B cell (primary cell): ENCODE data around the gene RNF220. TPM values are rescaled to one million over a fixed set of nuclear protein-coding genes. Genes with fewer than 3 reads are reported as not detected.

ENCODE experiments used
- ATAC-seq: fragments of 200-7000 bp; cut with Tn5 transposase; one replicate; pipeline ENCODE4 v1.10.0; 2021; ENCODE audit warnings: low read depth, mild to moderate bottlenecking, moderate number of reproducible peaks, moderate library complexity
- CTCF ChIA-PET: fragments of 350-600 bp; sonication (Branson Sonifier 250); formaldehyde crosslinking; loops from one replicate; lab custom pipeline; 2021; ENCODE audit warnings: antibody characterized with exemption, inconsistent platforms; lab: Charles Lee
- POLR2A ChIA-PET: fragments of 350-600 bp; sonication (Branson Sonifier 250); formaldehyde crosslinking; loops from one replicate; lab custom pipeline; 2021; ENCODE audit warnings: antibody characterized with exemption; lab: Charles Lee
- DNase-seq: peaks from one replicate; pipeline ENCODE4 v3.0.0; 2013
- H2AFZ ChIP-seq: 2 replicates; pipeline ENCODE4 v1.6.1; 2012; ENCODE audit warnings: mild to moderate bottlenecking, low read depth, low read length; ENCODE audit not compliant: insufficient read depth, poor library complexity, severe bottlenecking
- H3K27ac ChIP-seq, 2 donors: 1 replicate in 1 of 2; 2 replicates in 1 of 2; pipeline ENCODE4 v1.5.1; 2012 to 2013; ENCODE audit warnings: low read length in 2 of 2, mild to moderate bottlenecking in 2 of 2, moderate library complexity in 1 of 2
- H3K27me3 ChIP-seq, 4 experiments: fragments of 200-600 bp in 1 of 4; sonication (generic) in 1 of 4; replicated peaks in 1 of 4; 1 replicate in 2 of 4; 2 replicates in 2 of 4; pipeline versions ENCODE4 v1.6.1 to v1.7.0; 2013 to 2016; ENCODE audit warnings: low read length in 3 of 4, mild to moderate bottlenecking in 2 of 4, mixed read lengths in 1 of 4, moderate library complexity in 1 of 4; ENCODE audit not compliant: insufficient read depth in 4 of 4, control insufficient read depth in 3 of 4; ENCODE audit errors: control extremely low read depth in 1 of 4
- H3K36me3 ChIP-seq, 2 experiments: replicated peaks in 1 of 2; 1 replicate in 1 of 2; 2 replicates in 1 of 2; pipeline versions ENCODE4 v1.6.1 to v1.7.1; 2013; ENCODE audit warnings: low read length in 1 of 2; ENCODE audit not compliant: insufficient read depth in 2 of 2, control insufficient read depth in 1 of 2; ENCODE audit errors: control extremely low read depth in 1 of 2, extremely low read depth in 1 of 2
- H3K4me1 ChIP-seq, 2 donors: fragments of 200-600 bp in 1 of 2; sonication (generic) in 1 of 2; 1 replicate in 1 of 2; 2 replicates in 1 of 2; pipeline versions ENCODE4 v1.5.1 to v1.6.1; 2013 to 2017; ENCODE audit warnings: low read length in 2 of 2; ENCODE audit not compliant: control insufficient read depth in 2 of 2, insufficient read depth in 2 of 2
- H3K4me2 ChIP-seq: replicated peaks from 2 replicates; pipeline ENCODE3; 2012; ENCODE audit warnings: mild to moderate bottlenecking, low read depth, low read length; ENCODE audit not compliant: poor library complexity, severe bottlenecking
- H3K4me3 ChIP-seq, 5 experiments: fragments of 200-600 bp in 1 of 5; sonication (generic) in 1 of 5; 1 replicate in 3 of 5; 2 replicates in 2 of 5; pipeline versions ENCODE4 v1.5.1 to v1.7.0; 2011 to 2016; ENCODE audit warnings: low read length in 4 of 5, mild to moderate bottlenecking in 4 of 5, low read depth in 2 of 5, control low read depth in 1 of 5, moderate library complexity in 1 of 5; ENCODE audit not compliant: insufficient read depth in 1 of 5; ENCODE audit errors: control extremely low read depth in 1 of 5, extremely low read depth in 1 of 5
- H3K79me2 ChIP-seq: fragments of 200-600 bp; sonication (generic); one replicate; pipeline ENCODE4 v1.6.0; 2016; ENCODE audit warnings: low read length; ENCODE audit not compliant: control insufficient read depth, insufficient read depth
- H3K9ac ChIP-seq: fragments of 200-600 bp; sonication (generic); 2 replicates; pipeline ENCODE4 v1.6.1; 2017; ENCODE audit warnings: mild to moderate bottlenecking, low read length, moderate library complexity
- H3K9me3 ChIP-seq, 3 donors: one replicate each; pipeline versions ENCODE4 v1.6.1 to v1.7.1; 2013; ENCODE audit warnings: low read length in 2 of 3; ENCODE audit not compliant: control insufficient read depth in 2 of 3, insufficient read depth in 1 of 3; ENCODE audit errors: control extremely low read depth in 1 of 3
- H4K20me1 ChIP-seq: 2 replicates; pipeline ENCODE4 v1.6.0; 2012; ENCODE audit warnings: mild to moderate bottlenecking, low read length; ENCODE audit not compliant: insufficient read depth, control insufficient read depth, poor library complexity, severe bottlenecking
- H3K27ac Mint-ChIP-seq: one replicate; pipeline ENCODE4 v1.8.0; 2021; ENCODE audit warnings: mixed read lengths
- H3K27me3 Mint-ChIP-seq: one replicate; pipeline ENCODE4 v1.8.0; 2021; ENCODE audit warnings: mixed read lengths
- H3K4me1 Mint-ChIP-seq: one replicate; pipeline ENCODE4 v1.8.0; 2021; ENCODE audit warnings: mixed read lengths
- H3K4me3 Mint-ChIP-seq: one replicate; pipeline ENCODE4 v1.8.0; 2021; ENCODE audit warnings: mixed read lengths
- H3K9me3 Mint-ChIP-seq: one replicate; pipeline ENCODE4 v1.8.0; 2022; ENCODE audit warnings: mixed read lengths; ENCODE audit not compliant: insufficient read depth
- CTCF ChIP-seq: fragments of 200-600 bp; IDR thresholded peaks from one replicate; pipeline ENCODE4 v1.8.0; 2022; ENCODE audit warnings: antibody characterized with exemption, mild to moderate bottlenecking
- EZH2 ChIP-seq: IDR thresholded peaks from 2 replicates; pipeline ENCODE4 v1.6.1; 2012; ENCODE audit warnings: borderline replicate concordance, low read depth, mild to moderate bottlenecking, moderate library complexity, low read length; ENCODE audit not compliant: insufficient read depth, poor library complexity, severe bottlenecking
- WGBS: methylation state at CpG from one replicate; pipeline ENCODE4 v1.1.5; 2013; ENCODE audit warnings: missing lambda C conversion rate; ENCODE audit not compliant: insufficient coverage; 5-methylcytosine and 5-hydroxymethylcytosine counted together
- intact Hi-C: fragments of 100-400 bp; cut with micrococcal nuclease; formaldehyde crosslinking; loops from one replicate; pipeline ENCODE4 v1.10.0; 2022
- polyA plus RNA-seq: library from polyadenylated mRNA; depleted of rRNA; stranded (reverse); fragments of >200 nt; gene quantifications from 2 replicates; pipeline ENCODE4 v1.2.3, GENCODE V29; 2012
- total RNA-seq, 2 donors: library from RNA; stranded (reverse); fragments of 120-200 nt in 1 of 2; gene quantifications; 1 replicate in 1 of 2; 2 replicates in 1 of 2; pipeline versions ENCODE4 v1.2.3 to v1.2.4, GENCODE V29; 2013 to 2022

Gene RNF220
- total and polyA plus RNA-seq, 2 donors (not counting 1 experiment from before 2014, with no cell fraction given), result 115 to 141 TPM

GRCh38 chr1:44523593-44524591 is 118.8 kb downstream of the RNF220 start:
- H4K20me1 ChIP-seq, result no peaks in the 10 kb centered on the region
- no peak overlapping the region for H3K9ac ChIP-seq
- ATAC-seq (no peak), DNase-seq (no peak)
- H3K27me3 ChIP-seq, result no peaks in the 10 kb centered on the region
- no peaks in the 10 kb centered on the region for H3K79me2 ChIP-seq
- WGBS, result 86% methylated on average over 17 of the region's 23 CpGs
- no peak overlapping the region for H3K4me2 ChIP-seq
- POLR2A ChIA-PET, result interaction anchor here (0.6 kb wide), 1 partner anchor 448 kb away, joined by 5 read pairs; no protein-coding TSS in a partner anchor
- Mint-ChIP-seq H3K9me3 (no peaks in the 10 kb centered on the region), H3K4me3 (no peak overlapping the region), H3K27me3 (peaks cover 4% of the 10 kb centered on the region), H3K4me1 (peaks cover 3% of the 10 kb centered on the region), H3K27ac (no peak overlapping the region)
- no peak overlapping the region for H2AFZ ChIP-seq
- H3K9me3 ChIP-seq, result no peaks in the 10 kb centered on the region
- TF ChIP-seq CTCF, result no peak
- TF ChIP-seq EZH2, result no peak
- intact Hi-C loops, result no loop called here
- no peak overlapping the region for H3K4me3 ChIP-seq
- no peaks in the 10 kb centered on the region for H3K4me1 ChIP-seq
- H3K36me3 ChIP-seq, result no peaks in the 10 kb centered on the region
- H3K27ac ChIP-seq, result no peak overlapping the region
- CTCF ChIA-PET, result no interaction called here
